Pulmonary artery endothelial cell (primary cell): ENCODE results near the gene KCNE1. TPM values are rescaled to one million over a fixed set of nuclear protein-coding genes. Genes with fewer than 3 reads are reported as not detected.
"Not testable (repeated sequence)": the region's sequence is repeated elsewhere in the genome, so short reads cannot be mapped to it uniquely, and the experiment has no call there.

Experiments
- DNase-seq: peaks from one replicate; pipeline ENCODE4 v3.0.0-alpha.2; 2011; ENCODE audit warnings: low read depth, low spot score
- total RNA-seq: library from RNA; depleted of rRNA; stranded (reverse); fragments of >200 nt; gene quantifications from 2 replicates; pipeline ENCODE4 v1.2.3, GENCODE V29; 2014

The KCNE1 gene
- total RNA-seq = 0.13 and 0.14 TPM in 2 replicates

GRCh38 chr21:34511787-34512455 is at the start of gene KCNE1:
KCNE1 (minus strand) TSS chr21:34512210; CDS start chr21:34449634, 62,576 bp downstream.
- DNase-seq = no peak

DNA sequence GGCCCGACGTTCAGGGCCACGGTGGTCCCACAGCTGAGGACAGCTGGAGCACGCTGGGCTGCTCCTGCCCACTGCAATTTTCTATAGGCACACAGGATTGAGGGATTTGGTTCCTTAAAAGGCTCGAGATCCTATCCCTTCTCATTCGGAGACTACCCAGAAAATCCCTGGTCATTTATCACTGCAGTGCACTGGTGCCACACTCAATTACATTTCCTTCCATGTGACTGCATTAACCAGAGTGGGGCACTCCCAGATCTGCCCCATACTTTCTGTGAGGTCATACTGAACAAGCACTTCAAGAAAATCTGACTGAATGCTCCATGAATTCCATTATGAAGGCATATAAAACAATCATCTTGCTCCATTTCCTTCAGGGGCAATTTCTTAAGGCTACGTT is 49.8 kb upstream of the KCNE1 start:
- DNase-seq = no peak

DNA sequence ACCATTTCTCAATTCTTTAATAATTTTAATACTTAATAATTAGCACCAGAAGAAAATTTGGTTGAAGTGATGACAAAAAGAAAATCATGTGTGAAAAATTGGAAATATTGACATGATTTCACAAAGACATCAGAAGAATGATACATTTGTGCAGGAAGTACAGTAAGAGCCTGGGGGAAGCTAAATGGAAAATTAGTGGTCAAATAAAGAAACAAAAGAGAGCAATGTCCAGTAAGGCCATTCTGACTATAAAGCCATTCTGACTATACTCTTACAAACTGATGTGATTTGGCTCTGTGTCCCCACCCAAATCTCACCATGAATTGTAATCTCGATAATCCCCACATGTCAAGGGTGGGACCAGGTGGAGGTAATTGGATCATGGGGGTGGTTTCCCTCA is 48.6 kb upstream of the KCNE1 start:
- DNase-seq = no peak

DNA sequence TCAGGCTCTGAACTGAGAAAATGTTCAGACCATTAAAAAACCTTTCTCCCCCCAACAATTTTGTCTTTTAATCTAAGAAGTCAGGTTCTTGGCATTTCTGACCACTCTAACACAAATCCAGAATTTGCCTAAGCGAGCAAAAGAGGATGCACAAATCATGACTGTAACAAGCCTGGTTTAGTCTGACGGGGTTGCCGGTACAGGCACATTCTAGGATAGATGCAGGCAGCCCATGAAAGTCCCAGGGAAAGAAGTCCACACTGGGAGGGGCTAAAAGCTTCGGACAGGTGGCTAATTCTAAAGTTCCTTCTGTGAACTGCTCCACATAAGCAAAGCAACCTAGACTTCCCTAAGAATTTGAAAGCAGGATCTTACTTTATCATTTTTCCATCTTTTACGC is 48.0 kb upstream of the KCNE1 start:
- DNase-seq = no peak

GRCh38 chr21:34559089-34559631 is 47.1 kb upstream of the KCNE1 start:
- no peak for DNase-seq

DNA sequence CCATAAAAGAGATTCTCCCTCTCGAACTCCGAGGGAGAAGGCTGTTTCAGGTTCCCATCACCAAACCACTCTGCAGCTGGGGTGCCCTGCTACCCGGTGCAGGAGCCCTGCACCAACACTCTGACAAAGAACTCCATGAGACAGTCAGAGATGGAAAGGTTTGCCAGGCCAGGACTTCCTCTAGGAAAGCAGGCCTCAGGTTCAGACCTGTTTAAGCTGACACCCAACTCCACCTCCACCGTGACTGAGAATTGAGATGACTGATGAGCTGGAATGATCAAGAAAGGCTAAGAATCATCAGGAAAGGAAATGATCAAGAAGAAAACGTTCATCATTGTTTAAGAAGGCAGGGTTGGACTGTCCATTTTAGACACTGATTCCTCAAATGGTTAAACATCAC is 46.2 kb upstream of the KCNE1 start:
- no peak for DNase-seq

DNA sequence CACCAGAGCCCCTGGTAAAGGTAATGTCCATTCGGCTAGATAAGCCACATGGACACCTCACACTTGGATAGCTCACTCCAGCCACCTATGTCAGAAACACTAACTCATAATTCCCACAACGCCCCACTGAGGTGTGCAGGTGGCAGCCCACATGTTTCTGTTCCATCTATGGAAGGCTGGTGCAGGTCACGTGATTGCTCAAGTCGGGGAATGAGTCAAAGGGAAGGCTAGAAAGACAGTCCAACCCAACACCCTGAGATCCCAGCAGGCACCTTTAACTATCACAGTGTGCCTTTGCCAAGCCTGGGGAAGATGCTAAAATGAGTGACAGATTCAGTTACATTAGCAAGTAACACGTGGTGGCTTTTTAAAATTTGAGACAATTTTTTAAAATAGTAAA is 45.3 kb upstream of the KCNE1 start:
- DNase-seq = no peak

DNA sequence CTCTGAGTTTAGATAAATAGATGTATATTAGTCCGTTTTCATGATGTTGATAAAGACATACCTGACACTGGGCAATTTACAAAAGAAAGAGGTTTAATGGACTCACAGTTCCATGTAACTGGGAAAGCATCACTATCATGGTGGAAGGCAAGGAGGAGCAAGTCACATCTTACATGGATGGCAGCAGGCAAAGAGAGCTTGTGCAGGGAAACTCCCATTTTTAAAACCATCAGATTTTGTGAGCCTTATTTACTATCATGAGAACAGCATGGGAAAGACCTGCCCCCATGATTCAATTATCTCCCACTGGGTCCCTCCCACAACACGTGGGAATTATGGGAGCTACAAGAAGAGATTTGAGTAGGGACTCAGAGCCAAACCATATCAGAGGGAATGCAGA is 42.7 kb upstream of the KCNE1 start:
- DNase-seq = not testable (repeated sequence)

DNA sequence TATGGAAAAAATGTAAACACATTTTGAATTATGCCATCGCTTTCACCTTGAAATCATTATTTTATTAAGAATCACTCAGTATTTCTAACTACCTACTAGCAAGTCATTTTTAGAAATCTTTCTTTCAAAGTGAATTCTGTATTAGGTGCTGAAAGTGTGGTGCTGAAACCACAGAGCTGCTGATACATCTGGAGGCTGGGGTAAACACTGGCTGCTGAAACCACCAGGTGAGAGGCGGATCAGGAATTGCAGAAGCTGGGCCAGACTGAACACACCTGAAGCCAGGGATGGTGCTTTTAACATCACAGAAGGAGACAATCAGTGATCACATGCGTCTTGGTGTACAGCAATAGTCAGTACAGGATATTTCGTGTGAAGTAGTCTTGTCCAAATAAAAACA is 42.2 kb upstream of the KCNE1 start:
- DNase-seq = no peak

DNA sequence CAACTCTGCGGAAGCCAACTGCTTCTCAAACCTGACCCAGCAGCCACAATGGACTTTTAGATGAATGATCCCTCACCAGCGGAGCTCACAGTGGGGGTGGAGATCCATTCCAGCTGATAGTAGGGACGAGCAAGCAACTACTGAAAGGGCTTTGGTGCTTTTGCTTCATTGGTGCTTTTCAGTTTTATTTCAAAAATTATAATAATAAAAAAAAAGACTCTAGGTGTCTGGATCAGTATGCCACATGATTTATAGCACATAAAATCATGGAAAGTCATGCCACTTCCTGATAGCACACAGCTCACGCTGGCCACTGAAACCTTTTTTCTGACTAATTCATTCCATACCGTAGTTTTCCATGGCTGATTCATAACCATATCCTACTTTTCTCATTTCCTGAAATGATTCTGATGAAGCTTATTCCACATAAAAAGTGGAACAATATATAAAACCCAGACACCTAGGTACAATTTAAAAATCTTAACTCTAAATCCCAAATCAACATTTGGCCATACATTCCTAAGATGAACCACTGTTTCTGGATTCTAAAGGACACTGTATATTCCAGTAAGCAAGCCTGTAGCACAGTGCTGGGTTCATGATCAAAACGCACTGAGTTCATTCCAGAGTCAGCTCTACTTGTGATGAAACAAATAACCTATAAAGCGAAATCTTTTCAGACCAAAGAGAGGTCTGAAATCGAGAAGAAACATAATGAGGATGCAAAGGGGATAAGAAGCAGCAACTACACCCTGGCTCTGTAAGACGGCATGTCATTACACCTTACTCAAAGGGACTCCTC is 41.3 kb upstream of the KCNE1 start:
- peak; percentile 52 for DNase-seq

DNA sequence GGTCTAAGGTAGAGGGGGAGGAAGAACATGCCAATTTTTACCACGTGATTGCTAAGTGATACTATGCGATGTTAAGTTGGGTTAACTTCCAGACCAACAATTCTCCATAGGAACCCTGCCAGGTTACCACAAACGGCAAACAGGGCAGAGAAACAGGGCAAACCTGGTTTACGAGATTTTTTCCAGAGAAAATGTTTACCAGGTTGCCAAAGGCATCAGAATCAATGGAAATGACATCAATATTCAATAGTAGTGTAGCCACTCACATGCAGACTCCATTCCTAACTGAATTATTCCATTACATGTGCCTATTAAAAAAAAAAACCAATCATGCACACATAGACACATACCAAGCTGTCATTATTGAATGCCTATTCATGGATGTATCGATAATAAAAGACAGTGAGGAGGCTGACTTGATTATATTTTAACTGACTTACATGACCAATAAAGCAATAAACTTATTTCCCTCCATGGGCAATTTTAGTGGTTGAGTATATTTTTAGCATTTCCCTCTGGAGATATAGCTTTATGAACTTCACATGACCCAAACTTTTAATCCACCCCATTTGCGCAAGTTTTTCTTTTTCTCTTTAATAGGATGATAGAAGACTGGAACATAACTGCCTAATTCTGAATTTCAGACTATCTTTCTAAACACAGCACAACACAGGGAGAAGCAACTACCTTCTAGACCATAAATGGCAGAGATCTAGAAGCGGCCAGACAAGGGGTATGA is 40.5 kb upstream of the KCNE1 start:
- no peak for DNase-seq

- DNase-seq = no peak
Measured at GRCh38 chr21:34550182-34550799, 38.3 kb upstream of the KCNE1 start.

DNA sequence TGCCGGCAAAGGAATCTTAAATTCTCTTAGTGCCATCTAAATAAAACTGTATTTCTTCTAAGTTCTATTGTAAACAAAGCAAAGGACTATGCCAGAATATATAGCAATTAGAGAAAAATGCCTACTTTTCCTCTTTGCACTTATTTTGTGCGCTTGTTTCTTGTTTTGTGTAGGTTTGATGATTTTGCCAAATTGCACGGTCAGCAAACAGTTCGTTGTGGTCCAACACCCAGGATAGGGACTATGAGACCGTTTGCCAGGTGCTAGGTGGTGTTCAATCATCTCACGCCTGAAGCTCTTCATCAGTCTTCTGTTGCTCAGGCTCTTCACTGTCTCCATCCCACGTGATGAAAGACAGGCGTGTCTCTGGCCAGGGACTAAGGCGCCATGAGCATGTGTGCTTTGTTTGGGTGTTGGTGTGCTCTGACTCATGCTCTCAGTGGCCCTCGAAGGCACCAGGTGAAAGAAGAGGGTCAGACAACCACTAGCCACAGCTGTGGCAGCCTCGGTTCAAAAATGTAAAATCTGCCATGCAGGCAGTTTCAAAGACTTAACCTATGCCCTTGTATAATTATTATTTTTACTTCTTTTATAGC is 36.9 kb upstream of the KCNE1 start:
- DNase-seq = no peak

GRCh38 chr21:34546542-34546941 is 34.5 kb upstream of the KCNE1 start:
- no peak for DNase-seq

DNA sequence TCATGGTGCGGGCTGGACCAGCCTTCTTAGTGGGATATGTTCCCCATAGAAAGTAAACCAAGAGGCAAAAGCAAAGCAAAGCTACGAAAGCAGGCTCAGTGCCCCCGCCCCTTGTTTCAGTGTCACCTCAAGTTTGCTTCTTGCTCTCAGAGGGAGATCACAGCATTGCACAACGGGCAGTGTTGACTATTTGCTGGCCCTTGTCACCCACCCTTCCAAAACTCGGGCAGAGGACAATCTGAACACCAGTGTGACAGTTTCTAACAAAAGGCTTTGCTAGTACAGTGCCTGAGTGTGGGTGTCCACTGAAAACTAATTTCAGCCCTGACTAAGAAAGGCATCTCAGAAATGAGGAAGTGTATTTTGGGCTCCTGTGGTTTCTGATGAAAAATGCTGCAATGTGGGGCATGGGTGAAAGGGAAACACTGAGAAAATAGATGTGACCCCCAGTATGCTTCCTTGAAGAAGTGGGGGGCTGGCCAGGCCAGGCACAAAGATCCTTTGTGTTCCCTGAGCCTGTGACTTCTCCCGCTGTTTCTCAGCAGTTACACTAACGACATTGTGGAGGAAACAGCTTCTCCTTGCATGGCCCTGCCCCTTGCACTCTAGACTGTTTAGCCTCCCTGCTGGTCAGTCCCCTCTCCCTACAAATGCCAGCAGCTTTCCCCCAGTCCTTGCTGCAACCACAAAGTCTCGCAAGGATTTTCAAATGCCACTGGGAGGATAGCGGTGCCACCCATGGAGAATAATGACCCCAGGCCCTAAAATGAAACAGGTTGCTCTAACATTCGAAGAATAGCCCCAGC is 33.3 kb upstream of the KCNE1 start:
- DNase-seq = no peak

DNA sequence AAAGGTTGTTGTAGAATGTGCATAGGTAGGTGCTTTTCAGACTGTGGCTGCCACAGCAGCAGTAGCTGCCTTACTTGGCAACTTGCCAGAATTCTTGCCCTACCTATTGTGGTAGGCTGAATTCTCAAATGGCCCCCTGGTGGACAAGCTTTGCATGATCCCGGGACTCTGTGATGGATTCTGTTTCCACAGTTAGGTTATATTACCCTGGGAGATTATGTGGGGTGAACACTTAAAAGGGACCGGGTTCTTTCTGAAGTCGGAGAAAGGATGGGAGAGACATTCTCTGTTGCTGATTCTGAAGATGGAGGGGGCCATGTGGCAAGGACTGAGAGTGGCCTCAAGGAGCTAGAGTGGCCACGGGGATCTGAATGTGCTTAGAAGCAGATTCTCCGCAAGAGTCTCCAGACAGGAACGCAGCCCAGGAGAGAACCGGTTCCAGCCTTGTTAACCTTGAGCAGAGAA is 32.1 kb upstream of the KCNE1 start:
- DNase-seq = peak; percentile 70

DNA sequence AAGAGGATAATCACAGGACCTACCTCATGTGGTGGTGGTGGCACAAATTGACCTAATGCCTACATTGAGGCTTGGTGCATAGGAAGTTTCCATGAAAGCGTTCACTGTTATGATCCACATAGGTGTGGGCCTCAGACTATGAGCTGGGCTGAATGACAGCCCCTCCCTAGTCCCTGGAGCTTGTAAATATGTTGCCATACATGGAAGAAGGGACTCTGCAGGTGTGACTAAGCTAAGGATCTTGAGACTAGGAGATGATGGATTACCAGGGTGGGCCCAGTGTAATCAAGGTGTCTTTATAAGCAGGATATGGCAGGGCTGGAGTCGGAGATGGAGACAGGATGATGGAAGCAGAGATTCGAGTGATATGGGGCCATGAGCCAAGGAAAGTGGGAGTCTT is 31.0 kb upstream of the KCNE1 start:
- no peak for DNase-seq

GRCh38 chr21:34540206-34540605 is 28.2 kb upstream of the KCNE1 start:
- no peak for DNase-seq

DNA sequence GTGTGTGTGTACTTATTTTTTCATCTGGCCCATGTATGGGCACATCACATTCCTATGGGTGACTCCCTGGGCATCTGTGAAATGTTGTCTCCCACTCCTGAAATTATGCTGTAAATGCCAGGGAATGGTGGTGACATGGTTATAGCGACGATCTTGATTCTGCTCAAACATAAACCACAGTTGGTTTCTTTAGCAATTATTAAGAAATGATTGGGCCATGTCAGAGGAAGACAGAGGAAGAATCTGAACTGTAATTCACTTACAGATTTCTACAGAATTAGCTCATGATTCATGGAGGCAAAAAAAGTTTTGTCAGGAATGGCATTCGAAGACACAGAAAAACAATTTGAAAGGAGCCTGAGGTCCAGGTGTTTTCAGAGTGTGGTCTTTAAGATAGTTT is 25.8 kb upstream of the KCNE1 start:
- no peak for DNase-seq

- no peak for DNase-seq
Measured at GRCh38 chr21:34536820-34537219, 24.8 kb upstream of the KCNE1 start.
